ENCODE results near the gene FAM135A. TPM values are rescaled to one million over a fixed set of nuclear protein-coding genes. Genes with fewer than 3 reads are reported as not detected.

FAM135A gene
- total and polyA plus RNA-seq, 2 of the 13 experiments (the other 11 are each of a cell fraction or from before 2014, with no cell fraction given): 26.9 to 31.5 TPM

DNA sequence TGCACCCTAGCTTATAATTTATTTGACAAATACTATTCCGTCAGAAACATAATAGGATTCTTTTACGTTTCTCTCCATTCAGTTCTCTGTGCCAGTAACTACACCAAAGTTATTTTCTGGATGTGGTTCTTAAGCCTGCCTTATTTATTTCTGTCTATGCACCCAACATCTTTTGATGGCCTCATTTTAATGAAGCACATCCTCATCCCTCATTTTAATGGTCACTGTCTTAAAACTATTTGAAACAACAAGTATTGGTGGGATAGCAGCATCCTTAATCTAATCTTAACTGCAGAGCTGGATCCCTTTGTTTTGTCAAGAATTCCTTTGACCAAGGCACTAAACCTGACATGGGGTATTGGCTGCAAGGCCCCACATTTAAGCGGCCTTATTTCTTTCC, 11.0 kb downstream of the FAM135A start:
- Histone ChIP-seq H3K36me3 (replicated peaks in 1 of 2; ENCODE audit: control insufficient read depth in 1 of 2, insufficient read depth in 2 of 2, low read length in 2 of 2) (peaks cover 1 to 9% of the 10 kb centered on the region in 2 experiments), H4K20me1 (ENCODE audit: insufficient read depth, low read length) (no peaks in the 10 kb centered on the region; the same call in 1 of the 2 replicates), H3K27me3 (ENCODE audit: control insufficient read depth in 1 of 2, insufficient read depth in 2 of 2, low read length in 2 of 2) (no peaks in the 10 kb centered on the region), H3K4me3 (replicated peaks in 1 of 3; ENCODE audit: insufficient read depth in 1 of 3, low read depth in 2 of 3, low read length in 3 of 3) (no peak overlapping the region), H3K4me1 (ENCODE audit: insufficient read depth, low read length) (peaks cover 41% of the 10 kb centered on the region), H3K27ac (ENCODE audit: extremely low read length, insufficient read depth, low read length) (no peak overlapping the region), H3K9ac (ENCODE audit: insufficient read depth, low read depth, low read length) (no peak overlapping the region), H3K4me2 (ENCODE audit: low read depth, low read length) (no peak overlapping the region), H2AFZ (ENCODE audit: low read length) (no peak overlapping the region), H3K79me2 (ENCODE audit: insufficient read depth, low read length) (peaks cover 29% of the 10 kb centered on the region), H3K9me3 (ENCODE audit: low read length) (no peaks in the 10 kb centered on the region)
- BruUV-seq (replicated peaks): no TSS peak
- DNase-seq (ENCODE audit: low spot score) (no peak), FAIRE-seq (no peak), ATAC-seq (no peak)
- intact Hi-C loops (cut with micrococcal nuclease; ENCODE audit: unreplicated experiment): no loop called here
- ChIA-PET POLR2A (interaction anchor here (6.7 kb wide), 1 partner anchor 11 kb away, joined by 32 read pairs; the partner anchor contains the start of gene FAM135A), CTCF (ENCODE audit: low intra/inter-chr PET ratio, low total read pairs) (no interaction called here)
- TF ChIP-seq RFX1 (IDR thresholded peaks at IDR 0.05): no peak
- TF ChIP-seq, protein P1, sequence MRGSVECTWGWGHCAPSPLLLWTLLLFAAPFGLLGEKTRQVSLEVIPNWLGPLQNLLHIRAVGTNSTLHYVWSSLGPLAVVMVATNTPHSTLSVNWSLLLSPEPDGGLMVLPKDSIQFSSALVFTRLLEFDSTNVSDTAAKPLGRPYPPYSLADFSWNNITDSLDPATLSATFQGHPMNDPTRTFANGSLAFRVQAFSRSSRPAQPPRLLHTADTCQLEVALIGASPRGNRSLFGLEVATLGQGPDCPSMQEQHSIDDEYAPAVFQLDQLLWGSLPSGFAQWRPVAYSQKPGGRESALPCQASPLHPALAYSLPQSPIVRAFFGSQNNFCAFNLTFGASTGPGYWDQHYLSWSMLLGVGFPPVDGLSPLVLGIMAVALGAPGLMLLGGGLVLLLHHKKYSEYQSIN (CRISPR knock-in tag; IDR thresholded peaks at IDR 0.05; ENCODE audit: borderline replicate concordance): no peak
- TF ChIP-seq ZNF550 (CRISPR knock-in tag; IDR thresholded peaks at IDR 0.05; ENCODE audit: borderline replicate concordance): no peak
- WGBS (ENCODE audit: low lambda C conversion rate): 98% methylated on average over 3 of the region's 3 CpGs
- in situ Hi-C loops (cut with HindIII; ENCODE audit: extremely low pct_ligation_motif_present, low pct_unique_long_range_greater_than_20kb): no loop called here

DNA sequence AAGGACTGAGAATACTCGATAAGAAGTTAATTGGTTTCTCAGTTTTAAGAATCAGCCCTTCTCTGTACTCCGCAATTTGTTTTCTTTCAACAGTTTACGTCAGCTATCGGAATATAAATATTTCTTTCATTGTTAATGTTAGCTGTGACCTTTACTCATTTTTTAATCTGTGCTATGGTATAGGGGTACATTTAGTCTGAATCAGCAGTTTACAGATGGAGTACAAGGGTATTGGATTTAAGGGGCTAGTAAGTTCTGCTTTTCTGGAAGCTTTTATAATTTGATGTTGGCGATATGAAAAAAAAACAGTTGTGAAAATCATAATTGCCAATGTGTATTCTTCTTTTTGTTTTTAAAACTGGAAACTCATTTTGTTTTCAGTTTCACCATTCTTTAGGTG, 23.0 kb downstream of the FAM135A start:
- no peak for DNase-seq (ENCODE audit: low spot score)
- H3K4me1 ChIP-seq (ENCODE audit: insufficient read depth, low read length): no peaks in the 10 kb centered on the region
- H3K27me3 ChIP-seq (ENCODE audit: control insufficient read depth in 1 of 2, insufficient read depth in 2 of 2, low read length in 2 of 2): no peaks in the 10 kb centered on the region
- H3K9ac ChIP-seq (ENCODE audit: insufficient read depth, low read depth, low read length): no peak overlapping the region
- ATAC-seq: no peak
- FAIRE-seq: no peak
- peaks cover 3 to 24% of the 10 kb centered on the region in 2 experiments; a peak in 4 of 5 replicates for H3K36me3 ChIP-seq (replicated peaks in 1 of 2; ENCODE audit: control insufficient read depth in 1 of 2, insufficient read depth in 2 of 2, low read length in 2 of 2)
- no peak overlapping the region for H2AFZ ChIP-seq (ENCODE audit: low read length)
- BruUV-seq (replicated peaks): no TSS peak
- ChIA-PET CTCF (ENCODE audit: low intra/inter-chr PET ratio, low total read pairs) (no interaction called here), POLR2A (interaction anchor here (1.3 kb wide), 1 partner anchor 23 kb away, joined by 3 read pairs; the partner anchor contains the start of gene FAM135A)
- no peak overlapping the region for H3K4me3 ChIP-seq (replicated peaks in 1 of 3; ENCODE audit: insufficient read depth in 1 of 3, low read depth in 2 of 3, low read length in 3 of 3)
- no peaks in the 10 kb centered on the region for H3K9me3 ChIP-seq (ENCODE audit: low read length)
- TF ChIP-seq TMF1 (CRISPR knock-in tag; IDR thresholded peaks at IDR 0.05; ENCODE audit: low read depth) (no peak), MAFK (conservative IDR thresholded peaks at IDR 0.05 in 1 of 2, IDR thresholded peaks at IDR 0.05 in 1 of 2; ENCODE audit: low read length in 2 of 2) (peak; percentile 15 to 72; a peak in 2 of 4 replicates), MAFF (IDR thresholded peaks at IDR 0.05; ENCODE audit: low read depth, low read length) (peak; percentile 42)
- 98% methylated on average over 5 of the region's 5 CpGs for WGBS (ENCODE audit: low lambda C conversion rate)
- no peaks in the 10 kb centered on the region for H3K79me2 ChIP-seq (ENCODE audit: insufficient read depth, low read length)
- no peak overlapping the region for H3K27ac ChIP-seq (ENCODE audit: extremely low read length, insufficient read depth, low read length)
- in situ Hi-C loops (cut with HindIII; ENCODE audit: extremely low pct_ligation_motif_present, low pct_unique_long_range_greater_than_20kb) (no loop called here), intact Hi-C loops (cut with micrococcal nuclease; ENCODE audit: unreplicated experiment) (no loop called here)
- H3K4me2 ChIP-seq (ENCODE audit: low read depth, low read length): no peak overlapping the region
- H4K20me1 ChIP-seq (ENCODE audit: insufficient read depth, low read length): no peaks in the 10 kb centered on the region
